GM21825 (cell line): ENCODE measurements around the gene MLLT11.
"Not testable (repeated sequence)": the region's sequence is repeated elsewhere in the genome, so short reads cannot be mapped to it uniquely, and the experiment has no call there.

ENCODE experiments used
- ATAC-seq: cut with Tn5 transposase; IDR thresholded peaks from one replicate; pipeline ENCODE4 v1.9.1; 2021; ENCODE audit warnings: mild to moderate bottlenecking, moderate library complexity; ENCODE audit not compliant: unreplicated experiment

The MLLT11 gene

GRCh38 chr1:151055581-151055980 is 4.6 kb upstream of the MLLT11 start:
- ATAC-seq: no peak

DNA sequence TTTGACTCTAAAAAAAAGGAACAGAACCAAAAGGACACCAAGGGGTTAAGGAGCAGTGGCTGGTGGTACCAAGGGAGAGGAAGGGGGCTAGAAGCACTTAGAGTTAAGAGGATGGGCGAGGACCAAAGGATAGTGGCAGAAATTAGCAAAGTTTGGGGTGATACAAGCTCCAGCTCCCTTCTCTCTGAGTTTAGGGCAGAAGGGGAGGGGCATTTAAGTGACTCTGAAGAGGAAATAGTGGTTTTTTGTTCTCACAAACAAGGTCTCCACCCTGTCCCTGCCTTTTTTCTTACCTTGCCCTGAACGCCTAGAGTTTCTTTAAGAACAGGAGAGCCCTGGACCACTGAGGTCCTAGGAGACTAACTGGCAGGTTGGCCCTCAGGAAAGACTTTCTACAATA is 4.0 kb upstream of the MLLT11 start:
- no peak for ATAC-seq

- no peak for ATAC-seq
These were observed 1.5 kb upstream of the MLLT11 start for GRCh38 chr1:151058692-151059091.

GRCh38 chr1:151059109-151060006 is 839 bp upstream of the MLLT11 start, which contains the start of gene CDC42SE1:
TSS of gene CDC42SE1 (minus strand) at chr1:151059622. CDS start at chr1:151055730, 3,892 bp downstream.
- ATAC-seq: peak; percentile 70

DNA sequence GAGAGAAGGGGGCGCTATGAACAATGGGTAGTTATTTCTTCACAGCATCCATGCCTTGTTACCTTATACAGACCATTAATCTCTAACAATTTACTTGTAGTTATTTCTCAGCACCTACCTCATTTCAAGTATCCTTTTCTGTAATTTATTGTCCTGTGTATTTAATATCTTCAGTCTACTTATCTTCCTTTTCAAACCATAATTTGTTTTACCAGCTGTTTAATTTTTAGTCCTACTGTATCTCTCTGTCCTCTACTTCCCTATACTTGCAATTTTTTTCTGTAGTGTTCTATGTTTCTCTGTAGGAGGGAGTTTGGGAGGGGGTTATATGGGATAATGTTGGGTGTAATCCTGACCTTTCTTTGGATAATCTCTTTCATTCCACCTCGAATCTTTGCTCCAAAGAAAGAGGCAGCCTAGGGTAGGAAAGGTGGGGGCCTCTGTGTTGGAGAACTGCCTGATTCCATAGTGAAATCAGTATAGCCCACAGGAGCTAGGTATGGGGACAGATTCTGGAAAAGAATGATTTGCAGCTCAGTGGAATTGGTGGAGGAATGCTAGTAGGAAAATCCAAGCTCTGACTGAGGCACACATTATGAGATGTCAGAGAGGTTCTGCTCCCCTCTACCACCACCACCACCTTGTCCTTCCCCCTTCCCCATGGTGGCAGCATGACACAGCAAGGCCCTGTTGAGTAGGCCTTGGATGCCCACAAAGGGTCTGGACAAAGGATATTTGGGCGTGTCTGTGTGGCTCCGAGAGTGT is 642 bp downstream of the MLLT11 start:
- ATAC-seq: no peak

- ATAC-seq: no peak
These were observed 1.5 kb downstream of the MLLT11 start for GRCh38 chr1:151061704-151062103.

- no peak for ATAC-seq
These were observed 2.7 kb downstream of the MLLT11 start for GRCh38 chr1:151062741-151063371.

DNA sequence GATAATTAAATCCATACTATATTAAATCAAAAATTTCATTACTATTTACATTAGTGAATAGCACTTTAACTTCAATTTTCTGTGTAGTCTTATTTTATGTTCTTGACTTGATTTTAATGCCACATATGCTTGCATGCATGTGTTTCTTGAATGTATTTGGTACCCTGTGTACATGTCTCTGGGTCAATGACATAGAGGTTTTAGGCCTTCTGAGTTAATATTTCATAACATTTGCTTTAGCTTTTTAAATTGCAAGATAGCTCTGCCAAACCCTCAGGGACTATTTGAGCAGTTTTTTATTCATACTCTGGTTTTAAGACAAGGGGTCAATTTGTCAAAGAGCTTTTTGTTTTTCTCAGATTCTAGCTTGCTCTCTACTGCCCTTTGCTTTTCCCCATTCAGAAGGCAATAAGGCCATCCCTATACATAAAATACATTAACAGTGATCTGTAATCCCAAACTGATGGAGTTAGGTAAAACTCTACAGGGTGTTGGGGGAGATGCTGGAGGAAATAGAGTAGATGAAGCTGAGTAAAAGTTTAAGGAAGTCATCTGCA is 5.0 kb downstream of the MLLT11 start:
- no peak for ATAC-seq

- ATAC-seq: no peak
These were observed 7.0 kb downstream of the MLLT11 start for GRCh38 chr1:151067185-151067584.

GRCh38 chr1:151069103-151069486 is 8.9 kb downstream of the MLLT11 start:
- ATAC-seq: no peak

- peak; percentile 79 for ATAC-seq
These were observed 10.5 kb downstream of the MLLT11 start, which contains the start of gene GABPB2 for GRCh38 chr1:151070474-151071276. TSS of gene GABPB2 (plus strand) at chr1:151070761. CDS start at chr1:151088190, 17,429 bp downstream.

- no peak for ATAC-seq
These were observed 12.0 kb downstream of the MLLT11 start for GRCh38 chr1:151072224-151072623.

DNA sequence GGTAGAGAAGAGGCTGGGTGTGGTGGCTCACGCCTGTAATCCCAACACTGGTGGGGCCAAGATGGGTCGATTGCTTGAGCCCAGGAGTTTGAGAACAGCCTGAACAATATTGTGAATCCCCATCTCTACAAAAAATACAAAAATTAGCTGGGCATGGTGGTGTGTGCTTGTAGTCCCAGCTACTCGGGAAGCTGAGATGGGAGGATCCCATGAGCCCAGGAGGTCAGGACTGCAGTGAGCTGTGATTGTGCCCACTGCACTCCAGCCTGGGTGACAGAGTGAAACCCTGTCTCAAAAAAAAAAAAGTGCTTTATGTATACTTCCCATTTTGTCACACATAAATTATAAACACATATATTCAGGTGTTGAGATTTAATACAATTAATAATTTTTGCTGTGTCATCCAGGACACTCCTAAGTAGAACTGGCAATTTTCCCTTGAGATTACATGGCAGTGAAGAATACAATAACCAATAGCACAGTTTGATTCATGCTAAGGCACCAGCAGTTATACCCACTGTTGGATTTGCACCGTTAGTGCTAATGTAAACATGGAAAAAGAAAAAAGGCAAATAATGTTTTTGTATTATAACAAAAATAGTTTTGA is 25.9 kb downstream of the MLLT11 start:
- no peak for ATAC-seq

GRCh38 chr1:151097426-151097825 is 37.2 kb downstream of the MLLT11 start:
- ATAC-seq: not testable (repeated sequence)

GRCh38 chr1:151098126-151098525 is 37.9 kb downstream of the MLLT11 start:
- no peak for ATAC-seq

- no peak for ATAC-seq
These were observed 44.4 kb downstream of the MLLT11 start for GRCh38 chr1:151104630-151105029.

DNA sequence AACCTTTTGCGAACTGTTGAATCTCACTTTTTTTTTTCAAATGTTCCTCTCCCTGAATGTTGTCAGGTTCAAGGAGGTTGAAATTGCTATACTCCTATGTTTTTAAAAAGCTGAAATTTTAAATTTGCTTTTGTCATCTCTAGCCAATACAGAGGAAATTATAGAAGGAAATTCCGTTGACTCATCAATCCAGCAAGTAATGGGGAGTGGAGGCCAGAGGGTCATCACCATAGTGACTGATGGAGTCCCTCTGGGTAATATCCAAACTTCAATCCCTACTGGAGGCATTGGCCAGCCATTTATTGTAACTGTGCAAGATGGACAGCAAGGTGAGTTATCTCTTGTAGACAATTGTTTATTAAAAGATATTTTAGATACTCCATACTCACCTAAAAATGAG is 46.7 kb downstream of the MLLT11 start:
- no peak for ATAC-seq

- no peak for ATAC-seq
These were observed 48.1 kb downstream of the MLLT11 start for GRCh38 chr1:151108331-151108730.

GRCh38 chr1:151113877-151114276 is 53.7 kb downstream of the MLLT11 start:
- no peak for ATAC-seq
